Kidney epithelial cell (primary cell): Measurements from ENCODE around the gene SHROOM1. TPM values are rescaled to one million over a fixed set of nuclear protein-coding genes. Genes with fewer than 3 reads are reported as not detected.

Experiments
- DNase-seq: peaks from one replicate; pipeline ENCODE4 v3.0.0-alpha.2; 2010; ENCODE audit warnings: low read depth
- H3K27me3 ChIP-seq: 2 replicates; pipeline ENCODE4 v1.6.0; 2011; ENCODE audit warnings: low read length; ENCODE audit not compliant: control insufficient read depth, insufficient read depth
- H3K36me3 ChIP-seq: 2 replicates; pipeline ENCODE4 v1.5.1; 2011; ENCODE audit warnings: low read length; ENCODE audit not compliant: control insufficient read depth, insufficient read depth
- H3K4me3 ChIP-seq: 2 replicates; pipeline ENCODE4 v1.5.1; 2011; ENCODE audit warnings: low read depth, mild to moderate bottlenecking, control low read depth, low read length
- total RNA-seq: library from RNA; depleted of rRNA; stranded (reverse); fragments of >200 nt; gene quantifications from 2 replicates; pipeline ENCODE4 v1.2.3, GENCODE V29; 2015
- TF ChIP-seq, protein P1 (sequence below): IDR thresholded peaks from 2 replicates; pipeline ENCODE4 v1.5.1; 2011; ENCODE audit warnings: mild to moderate bottlenecking, moderate library complexity, low read length, control low read depth, inconsistent platforms; ENCODE audit not compliant: insufficient read depth, poor library complexity, severe bottlenecking

SHROOM1 gene
- total RNA-seq, 1 donor from 2014 or later: 9.8 TPM

DNA sequence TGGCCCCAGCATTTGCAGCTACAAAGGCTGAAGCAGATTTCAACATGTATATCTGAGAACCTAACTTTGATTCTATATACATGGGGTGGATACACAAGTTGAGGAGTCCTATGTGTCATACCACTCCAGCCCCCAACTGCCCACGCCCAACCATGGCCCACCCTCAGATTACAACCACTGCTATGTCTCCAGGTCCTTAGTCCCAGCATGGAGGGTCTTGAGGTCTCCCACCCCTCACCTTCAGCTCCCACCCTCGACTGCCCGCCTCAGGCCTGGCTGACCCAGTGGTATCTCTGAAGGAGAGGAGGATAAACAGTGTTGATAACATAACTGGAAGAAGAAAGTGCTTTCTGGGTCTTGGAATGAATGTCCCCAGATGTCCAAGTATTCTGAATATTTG lies 9.1 kb downstream of the SHROOM1 start:
- DNase-seq: no peak
- H3K36me3 ChIP-seq: no peaks in the 10 kb centered on the region
- peaks cover 2% of the 10 kb centered on the region for H3K27me3 ChIP-seq
- TF ChIP-seq, protein P1, sequence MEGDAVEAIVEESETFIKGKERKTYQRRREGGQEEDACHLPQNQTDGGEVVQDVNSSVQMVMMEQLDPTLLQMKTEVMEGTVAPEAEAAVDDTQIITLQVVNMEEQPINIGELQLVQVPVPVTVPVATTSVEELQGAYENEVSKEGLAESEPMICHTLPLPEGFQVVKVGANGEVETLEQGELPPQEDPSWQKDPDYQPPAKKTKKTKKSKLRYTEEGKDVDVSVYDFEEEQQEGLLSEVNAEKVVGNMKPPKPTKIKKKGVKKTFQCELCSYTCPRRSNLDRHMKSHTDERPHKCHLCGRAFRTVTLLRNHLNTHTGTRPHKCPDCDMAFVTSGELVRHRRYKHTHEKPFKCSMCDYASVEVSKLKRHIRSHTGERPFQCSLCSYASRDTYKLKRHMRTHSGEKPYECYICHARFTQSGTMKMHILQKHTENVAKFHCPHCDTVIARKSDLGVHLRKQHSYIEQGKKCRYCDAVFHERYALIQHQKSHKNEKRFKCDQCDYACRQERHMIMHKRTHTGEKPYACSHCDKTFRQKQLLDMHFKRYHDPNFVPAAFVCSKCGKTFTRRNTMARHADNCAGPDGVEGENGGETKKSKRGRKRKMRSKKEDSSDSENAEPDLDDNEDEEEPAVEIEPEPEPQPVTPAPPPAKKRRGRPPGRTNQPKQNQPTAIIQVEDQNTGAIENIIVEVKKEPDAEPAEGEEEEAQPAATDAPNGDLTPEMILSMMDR: no peak
- no peak overlapping the region for H3K4me3 ChIP-seq

DNA sequence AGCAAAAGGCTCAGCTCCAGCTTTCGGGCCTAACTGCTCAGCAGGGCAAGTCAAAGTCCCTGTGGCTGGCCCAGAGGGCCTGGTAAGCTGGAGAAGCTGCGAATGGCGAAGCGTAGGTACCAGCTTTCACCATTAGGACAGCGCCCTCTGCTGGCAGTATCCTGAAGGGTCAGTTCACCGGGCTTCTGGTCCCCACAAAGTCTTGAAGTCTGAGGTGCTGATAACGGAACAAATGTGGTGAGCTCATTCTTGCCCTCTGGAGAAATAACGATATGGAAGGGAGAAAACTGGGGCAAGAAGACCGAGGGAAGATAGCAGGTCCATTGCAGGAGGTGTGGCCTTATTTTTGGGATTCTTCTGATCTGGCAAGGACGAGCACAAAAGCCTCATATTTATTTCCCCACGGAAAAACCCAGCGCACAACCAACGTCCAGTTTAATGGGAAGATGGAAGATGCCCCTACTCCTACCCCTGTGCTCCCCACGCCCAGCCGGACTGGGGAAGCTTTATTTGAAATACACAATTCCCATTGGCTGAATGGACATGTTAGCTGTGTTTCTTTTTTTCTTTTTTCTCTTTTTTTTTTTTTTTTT lies 10.2 kb downstream of the SHROOM1 start:
- TF ChIP-seq, protein P1: peak; percentile 91
- Histone ChIP-seq H3K4me3 (no peak overlapping the region), H3K36me3 (no peaks in the 10 kb centered on the region), H3K27me3 (peaks cover under 1% of the 10 kb centered on the region)
- DNase-seq: peak; percentile 56

DNA sequence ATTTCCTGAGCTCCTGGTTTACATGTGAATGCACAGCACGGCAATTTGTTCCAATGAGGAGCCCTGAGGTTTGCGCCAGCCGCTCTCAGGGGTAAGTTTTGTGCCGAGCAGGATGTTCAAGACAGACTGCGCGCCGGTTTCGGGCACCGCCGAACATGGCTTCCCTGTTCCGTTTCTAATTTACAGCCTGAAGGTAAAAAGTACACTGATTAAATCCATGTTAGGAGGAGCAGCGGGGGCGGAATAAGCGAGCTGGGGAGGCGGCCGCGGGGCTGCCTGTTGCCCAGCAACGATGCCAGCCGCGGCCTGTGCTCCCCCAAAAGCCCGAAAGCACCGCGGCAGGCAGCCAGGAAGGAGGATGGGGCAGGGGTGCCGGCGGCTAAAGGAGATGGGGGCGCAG lies 11.0 kb downstream of the SHROOM1 start:
- Histone ChIP-seq H3K27me3 (peaks cover 8% of the 10 kb centered on the region), H3K4me3 (no peak overlapping the region), H3K36me3 (no peaks in the 10 kb centered on the region)
- TF ChIP-seq, protein P1: no peak
- DNase-seq: no peak

DNA sequence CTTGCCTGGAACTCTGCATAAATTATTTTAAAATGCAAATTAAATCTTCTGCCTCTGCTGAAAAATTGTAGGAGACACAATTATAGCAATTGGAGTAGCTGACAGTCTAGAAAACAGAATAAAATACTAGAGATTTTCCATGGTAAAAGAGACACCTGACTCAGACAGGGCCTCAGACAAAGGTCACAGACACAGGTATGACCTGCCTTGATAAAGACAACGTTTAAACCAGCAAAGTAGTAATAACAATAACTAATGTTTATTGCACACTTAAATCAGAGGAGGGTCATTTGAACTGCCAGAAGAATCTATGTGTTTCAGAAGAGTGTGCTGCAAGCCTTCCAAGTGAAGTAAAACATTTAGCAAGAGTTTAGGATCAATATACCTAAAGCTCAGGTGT lies 13.4 kb downstream of the SHROOM1 start:
- TF ChIP-seq, protein P1: no peak
- no peak for DNase-seq
- Histone ChIP-seq H3K36me3 (no peaks in the 10 kb centered on the region), H3K4me3 (no peak overlapping the region), H3K27me3 (peaks cover 28% of the 10 kb centered on the region)

DNA sequence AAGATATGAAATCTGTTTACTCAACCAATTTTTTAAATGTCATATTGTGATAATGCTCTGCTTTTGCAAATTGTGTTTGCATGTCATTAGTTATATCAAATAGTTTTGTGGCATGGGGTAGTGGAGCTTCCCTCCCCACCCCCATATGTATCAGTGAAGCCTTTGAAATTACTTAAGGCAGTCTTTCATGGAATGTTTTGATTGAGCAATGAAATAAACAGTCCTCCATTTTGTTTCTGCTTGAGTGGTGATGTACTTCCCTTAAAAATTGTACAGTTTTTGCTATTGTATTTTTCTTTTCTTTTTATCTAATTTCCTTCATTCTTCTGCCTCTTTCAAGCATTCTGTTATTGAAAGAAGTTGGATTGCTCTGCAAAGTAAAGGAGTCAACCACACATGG lies 13.9 kb downstream of the SHROOM1 start:
- DNase-seq: no peak
- Histone ChIP-seq H3K36me3 (no peaks in the 10 kb centered on the region), H3K27me3 (peaks cover 32% of the 10 kb centered on the region), H3K4me3 (no peak overlapping the region)
- TF ChIP-seq, protein P1: no peak

DNA sequence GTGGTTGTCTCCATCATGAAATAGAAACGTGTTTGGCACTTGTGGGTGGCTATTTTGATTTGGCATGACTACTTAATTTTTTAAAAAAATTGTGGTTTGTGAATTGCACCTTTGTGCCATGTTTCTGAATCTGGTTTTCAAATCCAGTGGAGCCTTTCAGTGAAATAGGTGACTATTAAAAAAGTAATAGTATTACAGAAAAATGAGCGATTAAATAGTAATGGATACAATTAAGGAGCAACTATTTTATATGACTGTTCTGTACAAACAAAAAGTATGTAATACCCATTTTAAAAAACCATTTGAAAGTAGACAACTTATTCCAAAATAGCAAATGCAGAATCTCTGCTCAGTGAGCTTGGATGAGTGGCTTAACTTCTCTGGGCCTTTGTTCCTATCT lies 14.4 kb downstream of the SHROOM1 start:
- Histone ChIP-seq H3K27me3 (peaks cover 32% of the 10 kb centered on the region), H3K36me3 (no peaks in the 10 kb centered on the region), H3K4me3 (no peak overlapping the region)
- DNase-seq: no peak
- TF ChIP-seq, protein P1: no peak
